Ovary (tissue), 3 donors: ENCODE data around the gene TFF1.

ENCODE experiments used
- CTCF ChIP-seq, 3 donors: fragments of 450-650 bp in 2 of 3; fragments of 200-600 bp in 1 of 3; IDR thresholded peaks; one replicate each; pipeline versions ENCODE4 v1.5.1 to v1.8.0; 2016 to 2022; ENCODE audit warnings: antibody characterized with exemption in 3 of 3, mild to moderate bottlenecking in 1 of 3
- EP300 ChIP-seq: sonication (generic); formaldehyde crosslinking; IDR thresholded peaks from one replicate; pipeline ENCODE4 v1.6.1; 2017; ENCODE audit warnings: antibody characterized with exemption
- POLR2A ChIP-seq: fragments of 450-650 bp; IDR thresholded peaks from one replicate; pipeline ENCODE4 v1.6.1; 2017; ENCODE audit warnings: antibody characterized with exemption, mild to moderate bottlenecking, moderate library complexity
- donor health status: DM: no; HTN: no; CAD: no.

- TF ChIP-seq CTCF (IDR thresholded peaks at IDR 0.05) (no peak), EP300 (no peak), POLR2A (no peak)
These were observed 18.7 kb upstream of the TFF1 start for GRCh38 chr21:42384989-42385388.
